GM18909 (cell line): ENCODE results near the gene ANKDD1A.

Source experiments
- ATAC-seq: cut with Tn5 transposase; IDR thresholded peaks from one replicate; pipeline ENCODE4 v1.9.1; 2021; ENCODE audit warnings: mild to moderate bottlenecking; ENCODE audit not compliant: unreplicated experiment, poor library complexity

Gene ANKDD1A

GRCh38 chr15:64911311-64912186, at the start of gene ANKDD1A:
ANKDD1A (plus strand) TSS chr15:64911902; CDS start chr15:64911931, 29 bp downstream.
- ATAC-seq, result peak; percentile 62

- no peak for ATAC-seq
Measured at GRCh38 chr15:64861960-64862359, 49.7 kb upstream of the ANKDD1A start.

DNA sequence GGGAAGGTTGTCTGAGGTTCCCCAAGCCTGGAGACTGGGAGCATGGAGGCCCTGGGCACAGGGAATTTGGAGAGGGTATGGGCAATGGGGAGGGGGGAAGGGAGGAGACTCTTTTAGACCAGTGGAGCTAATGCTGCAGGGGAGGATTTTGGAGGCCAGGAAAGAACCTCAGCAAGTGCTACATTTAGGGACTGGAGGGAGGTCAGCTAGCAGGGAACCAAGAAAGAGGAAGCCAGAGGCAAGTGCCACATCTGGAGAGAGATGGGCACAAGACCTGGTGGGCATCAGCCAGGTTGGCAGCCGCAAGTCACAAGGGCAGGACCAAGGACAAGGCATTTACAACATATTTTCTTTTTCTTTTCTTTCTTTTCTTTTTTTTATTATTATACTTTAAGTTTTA, 49.3 kb upstream of the ANKDD1A start:
- no peak for ATAC-seq

- no peak for ATAC-seq
Measured at GRCh38 chr15:64864068-64864467, 47.6 kb upstream of the ANKDD1A start.

DNA sequence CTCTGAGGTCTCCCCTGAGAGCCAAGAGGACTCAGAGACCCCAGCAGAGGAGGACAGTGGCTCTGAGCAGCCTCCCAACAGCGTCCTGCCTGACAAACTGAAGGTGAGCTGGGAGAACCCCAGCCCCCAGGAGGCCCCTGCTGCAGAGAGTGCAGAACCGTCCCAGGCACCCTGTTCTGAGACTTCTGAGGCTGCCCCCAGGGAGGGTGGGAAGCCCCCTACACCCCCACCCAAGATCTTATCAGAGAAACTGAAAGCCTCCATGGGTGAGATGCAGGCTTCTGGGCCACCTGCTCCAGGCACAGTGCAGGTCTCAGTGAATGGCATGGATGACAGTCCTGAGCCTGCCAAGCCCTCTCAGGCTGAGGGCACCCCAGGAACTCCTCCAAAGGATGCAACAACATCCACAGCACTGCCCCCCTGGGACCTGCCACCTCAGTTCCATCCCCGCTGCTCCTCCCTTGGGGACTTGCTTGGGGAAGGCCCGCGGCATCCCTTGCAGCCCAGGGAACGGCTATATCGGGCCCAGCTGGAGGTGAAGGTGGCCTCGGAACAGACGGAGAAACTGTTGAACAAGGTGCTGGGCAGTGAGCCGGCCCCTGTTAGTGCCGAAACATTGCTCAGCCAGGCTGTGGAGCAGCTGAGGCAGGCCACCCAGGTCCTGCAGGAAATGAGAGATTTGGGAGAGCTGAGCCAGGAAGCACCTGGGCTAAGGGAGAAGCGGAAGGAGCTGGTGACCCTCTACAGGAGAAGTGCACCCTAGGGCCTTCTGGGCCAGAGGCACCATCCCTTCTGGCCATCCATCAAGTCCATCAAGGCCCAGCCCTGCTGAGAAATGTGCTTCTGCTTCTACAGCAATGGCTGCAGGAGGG, 46.3 kb upstream of the ANKDD1A start:
- peak; percentile 46 for ATAC-seq

DNA sequence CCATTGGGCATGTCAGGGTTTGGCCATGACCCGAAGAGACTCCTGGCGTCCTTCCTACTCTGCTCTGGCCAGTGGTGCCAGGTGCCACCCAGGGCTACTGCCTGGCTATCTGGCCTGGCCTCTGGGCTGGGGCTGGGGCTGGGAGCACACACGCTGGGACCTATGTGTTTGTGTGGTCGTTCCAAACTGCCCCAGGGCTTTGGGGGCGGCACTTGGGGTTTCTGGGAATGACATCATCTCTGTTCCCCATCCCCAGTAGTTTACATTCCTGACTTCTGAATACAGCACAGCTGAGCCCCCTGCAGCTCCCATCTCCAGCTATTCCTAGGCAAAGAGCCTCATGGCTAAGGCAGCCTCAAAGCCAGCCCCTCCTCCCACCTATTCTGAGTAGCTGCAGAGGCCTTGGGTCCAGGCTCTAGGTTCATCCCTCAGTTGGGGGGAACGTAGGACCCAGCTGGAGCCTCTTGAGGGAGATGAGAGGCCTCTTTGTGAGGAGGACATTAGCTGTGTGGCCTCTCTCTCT, 45.6 kb upstream of the ANKDD1A start:
- no peak for ATAC-seq

- ATAC-seq, result no peak
Measured at GRCh38 chr15:64869501-64869900, 42.2 kb upstream of the ANKDD1A start.

- ATAC-seq, result no peak
Measured at GRCh38 chr15:64870353-64870752, 41.3 kb upstream of the ANKDD1A start.

DNA sequence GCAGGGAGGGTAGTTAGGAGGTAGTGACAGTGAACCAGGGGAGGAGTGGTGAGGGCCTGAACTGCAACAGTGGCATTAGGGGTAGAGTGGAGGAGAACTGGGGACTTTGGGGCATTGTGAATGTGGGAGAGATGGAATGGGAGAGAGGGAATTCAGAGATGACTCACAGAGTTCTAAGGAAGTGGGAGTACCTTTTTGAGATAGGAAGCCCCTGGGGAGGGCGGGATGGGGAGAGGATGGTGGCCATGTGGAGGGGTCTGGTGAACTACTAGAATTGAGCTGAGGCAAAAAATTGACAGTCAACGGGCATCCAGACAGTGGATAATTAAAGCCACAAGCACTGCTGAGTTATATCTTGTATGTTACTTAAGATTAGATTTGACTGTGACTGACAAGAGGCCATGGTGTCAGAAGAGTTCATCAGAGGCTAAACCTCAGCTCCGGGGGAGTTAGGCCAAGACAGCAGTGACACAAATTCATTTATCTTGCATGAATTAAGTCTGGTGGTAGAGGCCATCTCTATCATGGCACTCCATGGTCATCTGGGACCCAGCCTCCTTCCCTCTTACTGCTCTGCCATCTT, 36.0 kb upstream of the ANKDD1A start:
- ATAC-seq, result no peak

GRCh38 chr15:64877435-64877834, 34.3 kb upstream of the ANKDD1A start:
- no peak for ATAC-seq

- ATAC-seq, result no peak
Measured at GRCh38 chr15:64878705-64879104, 33.0 kb upstream of the ANKDD1A start.

GRCh38 chr15:64883100-64883581, 28.6 kb upstream of the ANKDD1A start:
- ATAC-seq, result no peak

GRCh38 chr15:64883997-64884511, 27.6 kb upstream of the ANKDD1A start:
- peak; percentile 66 for ATAC-seq

DNA sequence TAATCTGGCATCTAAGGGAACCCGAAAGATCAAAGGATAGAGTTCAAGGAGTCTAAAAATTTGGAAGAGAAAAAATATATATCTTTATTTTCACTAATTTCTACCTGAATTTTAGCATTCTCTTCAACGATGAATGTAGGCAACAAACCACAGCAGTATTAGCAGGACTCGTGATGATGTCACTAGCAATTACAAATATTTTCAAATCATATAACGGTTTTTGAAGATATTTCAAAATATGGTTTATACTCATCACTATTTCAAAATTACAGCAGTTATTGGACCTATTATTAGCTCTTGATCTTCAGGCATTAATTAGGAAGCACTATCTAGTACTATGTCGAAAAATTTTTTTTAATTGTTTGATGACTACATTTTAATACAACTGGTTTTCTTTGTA, 27.0 kb upstream of the ANKDD1A start:
- no peak for ATAC-seq

- no peak for ATAC-seq
Measured at GRCh38 chr15:64888336-64888735, 23.4 kb upstream of the ANKDD1A start.

GRCh38 chr15:64891561-64891960, 20.1 kb upstream of the ANKDD1A start:
- ATAC-seq, result no peak

DNA sequence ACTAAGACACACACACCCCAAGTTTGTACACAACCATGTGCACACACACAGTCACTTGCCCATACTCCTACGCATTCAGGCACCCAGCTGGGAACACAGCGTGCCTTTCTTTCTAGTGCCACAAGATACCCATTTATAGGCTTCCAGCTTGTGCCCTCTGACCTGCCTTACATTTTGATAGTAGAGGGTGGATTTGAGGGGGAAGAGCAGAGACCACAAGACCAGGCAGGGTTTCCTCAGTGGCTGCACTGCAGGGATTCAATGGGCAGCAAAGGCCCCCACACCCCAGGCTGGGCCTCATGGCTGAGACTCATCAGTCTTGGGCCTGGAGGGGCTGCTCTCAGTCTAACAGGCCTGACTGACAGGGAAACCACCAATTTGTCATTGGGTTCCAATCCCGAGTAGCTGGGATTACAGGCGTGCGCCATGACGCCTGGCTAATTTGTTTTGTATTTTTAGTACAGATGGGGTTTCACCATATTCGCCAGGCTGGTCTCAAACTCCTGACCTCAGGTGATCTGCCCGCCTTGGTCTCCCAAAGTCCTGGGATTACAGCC, 18.8 kb upstream of the ANKDD1A start:
- ATAC-seq, result no peak

DNA sequence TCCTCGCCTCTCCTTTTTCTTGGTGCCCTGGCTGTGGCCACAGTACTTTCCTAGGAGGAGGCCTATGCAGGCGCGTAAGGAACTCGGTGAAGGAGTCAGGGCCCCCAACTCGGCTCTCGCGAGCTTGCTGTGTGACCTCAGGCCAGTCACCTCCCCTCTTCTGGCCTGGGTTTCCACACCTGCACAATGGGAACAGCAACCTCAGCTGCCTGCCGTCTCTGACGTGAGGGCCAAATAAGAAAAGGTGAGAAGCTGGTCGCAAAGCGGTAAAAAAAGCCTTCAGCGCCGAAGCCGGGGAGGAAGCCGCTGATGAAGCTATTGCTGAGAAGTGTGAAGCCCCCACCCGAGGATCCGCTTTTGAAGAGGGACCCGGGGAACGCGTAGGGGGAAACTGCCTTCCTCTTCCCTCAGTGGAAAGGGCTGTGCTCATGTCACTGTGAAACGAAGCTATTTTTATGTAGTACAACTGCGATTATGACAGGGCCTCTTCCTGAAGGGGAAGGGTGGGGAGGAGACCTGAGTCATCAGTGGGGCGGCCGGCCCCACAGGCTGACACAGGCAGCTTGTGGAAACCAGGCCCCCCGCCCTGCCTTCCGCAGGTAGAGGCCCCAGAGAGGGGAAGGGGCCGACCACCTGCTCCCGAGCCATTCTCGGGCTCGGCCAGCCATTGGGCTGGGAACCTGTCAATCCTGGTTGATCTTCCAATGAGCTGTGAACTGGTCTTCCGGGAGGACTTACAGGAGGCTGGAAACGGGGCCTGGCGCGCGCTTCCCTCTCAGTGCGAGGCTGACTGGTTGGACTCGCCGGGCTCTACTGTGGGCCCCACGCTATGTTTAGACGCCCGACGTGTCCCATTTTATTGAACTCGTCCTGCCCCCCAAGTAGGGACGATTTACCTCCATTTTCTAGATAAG, 18.0 kb upstream of the ANKDD1A start:
- ATAC-seq, result peak; percentile 69
